ENCODE data around the gene CLDN4.

DNA sequence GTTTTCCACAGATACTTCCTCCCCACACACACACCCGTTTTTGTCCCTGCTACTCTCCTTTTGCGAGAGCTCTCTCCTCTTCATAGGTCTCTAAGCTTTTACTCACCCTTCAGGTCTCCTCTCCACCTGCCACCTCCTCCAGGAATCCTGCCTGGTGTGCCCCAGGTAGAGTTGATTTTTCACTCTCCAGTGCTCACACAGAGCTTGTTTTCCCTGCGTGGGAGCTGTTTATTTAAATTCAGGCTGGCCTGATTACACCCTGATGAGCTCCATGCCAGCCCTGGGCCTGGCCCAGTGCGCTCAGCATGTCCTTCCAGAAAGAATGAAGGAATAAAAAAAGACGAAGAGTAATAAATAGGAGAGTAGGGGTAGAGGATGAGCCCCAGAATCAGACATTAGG, 7.5 kb upstream of the CLDN4 start:
- TF ChIP-seq, protein P1, sequence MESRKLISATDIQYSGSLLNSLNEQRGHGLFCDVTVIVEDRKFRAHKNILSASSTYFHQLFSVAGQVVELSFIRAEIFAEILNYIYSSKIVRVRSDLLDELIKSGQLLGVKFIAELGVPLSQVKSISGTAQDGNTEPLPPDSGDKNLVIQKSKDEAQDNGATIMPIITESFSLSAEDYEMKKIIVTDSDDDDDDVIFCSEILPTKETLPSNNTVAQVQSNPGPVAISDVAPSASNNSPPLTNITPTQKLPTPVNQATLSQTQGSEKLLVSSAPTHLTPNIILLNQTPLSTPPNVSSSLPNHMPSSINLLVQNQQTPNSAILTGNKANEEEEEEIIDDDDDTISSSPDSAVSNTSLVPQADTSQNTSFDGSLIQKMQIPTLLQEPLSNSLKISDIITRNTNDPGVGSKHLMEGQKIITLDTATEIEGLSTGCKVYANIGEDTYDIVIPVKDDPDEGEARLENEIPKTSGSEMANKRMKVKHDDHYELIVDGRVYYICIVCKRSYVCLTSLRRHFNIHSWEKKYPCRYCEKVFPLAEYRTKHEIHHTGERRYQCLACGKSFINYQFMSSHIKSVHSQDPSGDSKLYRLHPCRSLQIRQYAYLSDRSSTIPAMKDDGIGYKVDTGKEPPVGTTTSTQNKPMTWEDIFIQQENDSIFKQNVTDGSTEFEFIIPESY (IDR thresholded peaks at IDR 0.05): no peak
- no peak for TF ChIP-seq MAX (IDR thresholded peaks at IDR 0.05)
- no peak for TF ChIP-seq CTCF (IDR thresholded peaks at IDR 0.05; ENCODE audit: low read depth, low read length, missing input control)
- no peak for TF ChIP-seq SP1 (IDR thresholded peaks at IDR 0.05)

Measured in liver (tissue), 3 donors.